Fibroblast of the aortic adventitia (primary cell): ENCODE results near the gene GPER1. TPM values are rescaled to one million over a fixed set of nuclear protein-coding genes. Genes with fewer than 3 reads are reported as not detected.
A peak's percentile ranks its signal among the peaks of the same experiment; 100 is the strongest.
"Not testable (repeated sequence)": the region's sequence is repeated elsewhere in the genome, so short reads cannot be mapped to it uniquely, and the experiment has no call there.

Source experiments
- DNase-seq: peaks from one replicate; pipeline ENCODE4 v3.0.0-alpha.2; 2010; ENCODE audit warnings: low read depth
- H3K4me3 ChIP-seq: 2 replicates; pipeline ENCODE4 v1.5.1; 2011; ENCODE audit warnings: low read depth, mild to moderate bottlenecking, control low read depth, low read length, moderate library complexity
- CTCF ChIP-seq: IDR thresholded peaks from 2 replicates; pipeline ENCODE4 v1.5.1; 2011; ENCODE audit warnings: mild to moderate bottlenecking, low read length, control low read depth, inconsistent platforms; ENCODE audit not compliant: insufficient read depth
- total RNA-seq: library from RNA; depleted of rRNA; stranded (reverse); fragments of >200 nt; gene quantifications from 2 replicates; pipeline ENCODE4 v1.2.3, GENCODE V29; 2012; ENCODE audit warnings: low replicate concordance

Gene GPER1
- total RNA-seq, result 2.9 and 6.4 TPM in 2 replicates

GRCh38 chr7:1087952-1088920, at the start of gene GPER1:
Gene GPER1 (plus strand): TSS chr7:1088113. CDS start chr7:1091729, 3,616 bp downstream.
- H3K4me3 ChIP-seq, result peak within 1 kb of the TSS; percentile 68
- TF ChIP-seq CTCF, result no peak
- peak; percentile 67 for DNase-seq

GRCh38 chr7:1040233-1040632, 47.7 kb upstream of the GPER1 start:
- H3K4me3 ChIP-seq, DNase-seq: not testable (repeated sequence)

GRCh38 chr7:1040790-1041189, 47.1 kb upstream of the GPER1 start:
- no peak for TF ChIP-seq CTCF
- peak; percentile 38 for DNase-seq
- H3K4me3 ChIP-seq, result no peak overlapping the region

GRCh38 chr7:1041551-1042491, 46.1 kb upstream of the GPER1 start:
- H3K4me3 ChIP-seq, result no peak overlapping the region
- no peak for TF ChIP-seq CTCF
- DNase-seq, result no peak

- DNase-seq, result no peak
- TF ChIP-seq CTCF, result no peak
- no peak overlapping the region for H3K4me3 ChIP-seq
These were observed 45.5 kb upstream of the GPER1 start for GRCh38 chr7:1042492-1042833.

GRCh38 chr7:1043552-1044188, 44.2 kb upstream of the GPER1 start:
- TF ChIP-seq CTCF, result no peak
- H3K4me3 ChIP-seq, result peak overlapping the region; percentile 57

More at GRCh38 chr7:1043552-1044188, 44.2 kb upstream of the GPER1 start:
- no peak for DNase-seq
